ENCODE measurements around the gene NDST1. TPM values are rescaled to one million over a fixed set of nuclear protein-coding genes. Genes with fewer than 3 reads are reported as not detected.

The NDST1 gene
- total and polyA plus RNA-seq, 2 of the 8 experiments (the other 6 are each of a cell fraction or from before 2014, with no cell fraction given): 27.0 to 72.0 TPM

DNA sequence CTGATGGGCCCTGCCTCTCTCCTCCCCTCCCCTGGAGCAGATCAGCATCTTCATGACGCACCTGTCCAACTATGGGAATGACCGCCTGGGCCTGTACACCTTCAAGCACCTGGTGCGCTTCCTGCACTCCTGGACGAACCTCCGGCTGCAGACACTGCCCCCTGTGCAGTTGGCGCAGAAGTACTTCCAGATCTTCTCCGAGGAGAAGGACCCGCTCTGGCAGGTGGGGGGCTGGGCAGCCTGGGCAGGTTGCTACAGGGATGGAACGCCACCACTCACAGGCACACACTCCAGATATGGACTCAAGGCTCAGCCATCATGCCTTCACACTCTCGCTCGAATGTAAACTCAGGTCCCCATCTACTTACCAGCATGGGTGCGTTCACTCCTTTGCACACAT, 32.1 kb downstream of the NDST1 start:
- no peak overlapping the region for H3K4ac ChIP-seq (replicated peaks; ENCODE audit: insufficient read length, low read depth, low read length)
- H2BK12ac ChIP-seq (ENCODE audit: low read depth, low read length): no peak overlapping the region
- no peak overlapping the region for H2AK5ac ChIP-seq (ENCODE audit: low read depth, low read length)
- H3K14ac ChIP-seq (ENCODE audit: insufficient read length): no peak overlapping the region
- ChIA-PET POLR2A (ENCODE audit: partially characterized antibody) (interaction anchor here (1.5 to 1.9 kb wide), 2 partner anchors 11 to 16 kb away, joined by 3 to 4 read pairs; no protein-coding TSS in a partner anchor), CTCF (ENCODE audit: partially characterized antibody) (interaction anchor here (1.1 to 5.1 kb wide), 4 partner anchors 12 to 80 kb away, joined by 3 to 38 read pairs (median 8); no protein-coding TSS in a partner anchor)
- H3K27ac ChIP-seq (ENCODE audit: low read depth, low read length): no peak overlapping the region
- DNase-seq (ENCODE audit: low read depth in 1 of 2, low spot score in 2 of 2): no peak
- no peak overlapping the region for H2BK120ac ChIP-seq (replicated peaks; ENCODE audit: low read depth, low read length)
- no peak overlapping the region for H3K23ac ChIP-seq (ENCODE audit: insufficient read length)
- no peak overlapping the region for H2BK5ac ChIP-seq (ENCODE audit: low read depth, low read length)
- no peaks in the 10 kb centered on the region for H3K9me3 ChIP-seq (ENCODE audit: insufficient read depth in 2 of 2, low read depth in 1 of 2, low read length in 1 of 2)
- peaks cover 0 to 3% (median 0%) of the 10 kb centered on the region in 4 experiments; a peak in 2 of 7 replicates for H3K4me1 ChIP-seq (replicated peaks in 1 of 4; ENCODE audit: control insufficient read depth in 3 of 4, insufficient read depth in 4 of 4, low read length in 3 of 4)
- H2BK20ac ChIP-seq (ENCODE audit: low read length): no peak overlapping the region
- no peak overlapping the region for H4K5ac ChIP-seq (ENCODE audit: insufficient read length, low read depth, low read length)
- no peak overlapping the region for H3K18ac ChIP-seq (ENCODE audit: extremely low read depth, low read length)
- no peaks in the 10 kb centered on the region for H3K27me3 ChIP-seq (replicated peaks in 1 of 4; ENCODE audit: control insufficient read depth in 3 of 4, extremely low read depth in 1 of 4, insufficient read depth in 3 of 4, low read length in 3 of 4)
- FAIRE-seq: no peak
- H3K9ac ChIP-seq (replicated peaks in 1 of 4; ENCODE audit: extremely low read depth in 1 of 4, low read depth in 3 of 4, low read length in 3 of 4): no peak overlapping the region
- H3K36me3 ChIP-seq (ENCODE audit: control insufficient read depth in 2 of 4, insufficient read depth in 4 of 4, low read length in 3 of 4): peaks cover 14 to 59% (median 37%) of the 10 kb centered on the region in 4 experiments
- no peaks in the 10 kb centered on the region for H3K79me1 ChIP-seq (ENCODE audit: low read depth, low read length)
- 86% methylated on average over 12 of the region's 12 CpGs; no CpG with 5 or more reads in 1 of the 2 experiments for WGBS, 2 experiments (ENCODE audit: extremely low coverage in 1 of 2, insufficient coverage in 1 of 2, insufficient read length in 1 of 2, insufficient replicate concordance in 2 of 2, low coverage in 1 of 2, low lambda C conversion rate in 2 of 2, missing lambda C conversion rate in 1 of 2)
- H3K56ac ChIP-seq (replicated peaks; ENCODE audit: insufficient read length, low read depth, low read length): no peak overlapping the region
- H2AFZ ChIP-seq (ENCODE audit: low read length): no peak overlapping the region
- no peak overlapping the region for H4K8ac ChIP-seq (ENCODE audit: extremely low read depth, insufficient read depth, low read length)
- H3K23me2 ChIP-seq (ENCODE audit: low read depth, low read length): no peaks in the 10 kb centered on the region
- peaks cover 1 to 6% of the 10 kb centered on the region in 2 experiments for H4K20me1 ChIP-seq (replicated peaks in 1 of 2; ENCODE audit: control insufficient read depth in 1 of 2, insufficient read depth in 2 of 2, low read length in 2 of 2)
- no peak overlapping the region for H4K91ac ChIP-seq (replicated peaks; ENCODE audit: insufficient read length, low read length)
- no peak overlapping the region for H2BK15ac ChIP-seq (ENCODE audit: low read length)
- no peaks in the 10 kb centered on the region for H3K79me2 ChIP-seq (ENCODE audit: control insufficient read depth in 1 of 2, insufficient read depth in 2 of 2, low read length in 2 of 2)
- H3K4me3 ChIP-seq (ENCODE audit: extremely low read depth in 1 of 4, insufficient read depth in 2 of 4, low read depth in 3 of 4, low read length in 4 of 4): no peak overlapping the region
- H3K4me2 ChIP-seq (ENCODE audit: insufficient read depth in 1 of 2, low read depth in 2 of 2, low read length in 2 of 2): no peak overlapping the region
- TF ChIP-seq EP300 (IDR thresholded peaks at IDR 0.05; ENCODE audit: borderline replicate concordance in 1 of 2, low read depth in 2 of 2, low read length in 2 of 2) (no peak), ZNF274 (IDR thresholded peaks at IDR 0.05; ENCODE audit: borderline replicate concordance, extremely low read depth, low read length) (no peak), SP4 (IDR thresholded peaks at IDR 0.05; ENCODE audit: low read length) (no peak), ATF3 (IDR thresholded peaks at IDR 0.05; ENCODE audit: insufficient read depth, low read depth, low read length) (no peak), KDM5A (IDR thresholded peaks at IDR 0.05; ENCODE audit: low read length) (no peak), RBBP5 (IDR thresholded peaks at IDR 0.05; ENCODE audit: borderline replicate concordance, low read depth, low read length) (no peak), NRF1 (IDR thresholded peaks at IDR 0.05; ENCODE audit: low read depth, low read length) (no peak), MAFK (IDR thresholded peaks at IDR 0.05; ENCODE audit: low read depth, low read length) (no peak), E2F6 (IDR thresholded peaks at IDR 0.05) (no peak), POLR2AphosphoS5 (IDR thresholded peaks at IDR 0.05; ENCODE audit: low read depth, low read length) (no peak), BRCA1 (IDR thresholded peaks at IDR 0.05; ENCODE audit: low read depth, low read length) (no peak)
- TF ChIP-seq, protein P1, sequence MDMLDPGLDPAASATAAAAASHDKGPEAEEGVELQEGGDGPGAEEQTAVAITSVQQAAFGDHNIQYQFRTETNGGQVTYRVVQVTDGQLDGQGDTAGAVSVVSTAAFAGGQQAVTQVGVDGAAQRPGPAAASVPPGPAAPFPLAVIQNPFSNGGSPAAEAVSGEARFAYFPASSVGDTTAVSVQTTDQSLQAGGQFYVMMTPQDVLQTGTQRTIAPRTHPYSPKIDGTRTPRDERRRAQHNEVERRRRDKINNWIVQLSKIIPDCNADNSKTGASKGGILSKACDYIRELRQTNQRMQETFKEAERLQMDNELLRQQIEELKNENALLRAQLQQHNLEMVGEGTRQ (IDR thresholded peaks at IDR 0.05; ENCODE audit: low read length): no peak
